Stomach smooth muscle (tissue), 2 donors: Measurements from ENCODE around the gene STK38.
"Not testable (repeated sequence)": the region's sequence is repeated elsewhere in the genome, so short reads cannot be mapped to it uniquely, and the experiment has no call there.

ENCODE experiments used
- H3K27ac ChIP-seq: one replicate; pipeline ENCODE4 v1.7.0; 2013; ENCODE audit warnings: mild to moderate bottlenecking, low read length, inconsistent platforms
- H3K27me3 ChIP-seq, 2 donors: one replicate each; pipeline ENCODE4 v1.7.0; 2013; ENCODE audit warnings: low read length in 2 of 2; ENCODE audit not compliant: insufficient read depth in 2 of 2, control insufficient read depth in 1 of 2
- H3K36me3 ChIP-seq, 2 donors: one replicate each; pipeline ENCODE4 v1.7.0; 2013; ENCODE audit warnings: low read length in 2 of 2; ENCODE audit not compliant: control insufficient read depth in 2 of 2, insufficient read depth in 2 of 2
- H3K4me1 ChIP-seq: one replicate; pipeline ENCODE4 v1.7.0; 2013; ENCODE audit warnings: low read length; ENCODE audit not compliant: control insufficient read depth, insufficient read depth
- H3K4me3 ChIP-seq, 2 donors: one replicate each; pipeline ENCODE4 v1.7.0; 2013; ENCODE audit warnings: low read length in 2 of 2
- H3K9ac ChIP-seq, 2 donors: one replicate each; pipeline ENCODE4 v1.7.0; 2013; ENCODE audit warnings: low read length in 2 of 2, mild to moderate bottlenecking in 1 of 2
- H3K9me3 ChIP-seq, 2 donors: one replicate each; pipeline ENCODE4 v1.7.0; 2013; ENCODE audit warnings: low read length in 2 of 2; ENCODE audit not compliant: control insufficient read depth in 2 of 2
- donor health status: healthy.
- donor health status: Pancreatic carcinoma.

Gene STK38

GRCh38 chr6:36546920-36547645, at the start of gene STK38:
Gene STK38 (minus strand): TSS chr6:36547479. CDS start chr6:36540202, 7,277 bp downstream.
- Histone ChIP-seq H3K9ac (peak within 1 kb of the TSS; percentile 99 to 100), H3K36me3 (no peaks in the 10 kb centered on the region), H3K4me3 (peak within 1 kb of the TSS; percentile 96 to 99), H3K4me1 (peaks cover 7% of the 10 kb centered on the region), H3K27ac (peak within 1 kb of the TSS; percentile 92), H3K27me3 (no peaks in the 10 kb centered on the region), H3K9me3 (no peaks in the 10 kb centered on the region)

- Histone ChIP-seq H3K27ac (peak overlapping the region; percentile 98), H3K36me3 (peaks cover 30 to 43% of the 10 kb centered on the region in 2 donors), H3K9me3 (no peaks in the 10 kb centered on the region), H3K9ac (peak overlapping the region; percentile 36 to 100), H3K4me1 (peaks cover 36% of the 10 kb centered on the region), H3K4me3 (peak overlapping the region; percentile 96 to 98), H3K27me3 (no peaks in the 10 kb centered on the region)
Observed at GRCh38 chr6:36596356-36596755, 49.1 kb upstream of the STK38 start.

GRCh38 chr6:36594816-36595643, 47.8 kb upstream of the STK38 start:
- Histone ChIP-seq H3K4me1 (peaks cover 32% of the 10 kb centered on the region), H3K9me3 (no peaks in the 10 kb centered on the region), H3K9ac (peak overlapping the region; percentile 98 to 100), H3K4me3 (peak overlapping the region; percentile 96 to 98), H3K27ac (peak overlapping the region; percentile 98), H3K36me3 (peaks cover 23 to 30% of the 10 kb centered on the region in 2 donors), H3K27me3 (no peaks in the 10 kb centered on the region)

GRCh38 chr6:36594029-36594815, 46.9 kb upstream of the STK38 start, which contains the start of gene SRSF3:
Gene SRSF3 (plus strand): TSS chr6:36594362. CDS start chr6:36596763, 2,401 bp downstream.
- Histone ChIP-seq H3K27me3 (no peaks in the 10 kb centered on the region), H3K9ac (peak within 1 kb of the TSS; percentile 98 to 100), H3K4me3 (peak within 1 kb of the TSS; percentile 96 to 98), H3K27ac (peak within 1 kb of the TSS; percentile 98), H3K9me3 (no peaks in the 10 kb centered on the region), H3K36me3 (peaks cover 15 to 22% of the 10 kb centered on the region in 2 donors), H3K4me1 (peaks cover 25% of the 10 kb centered on the region)

- Histone ChIP-seq H3K36me3 (peaks cover 9 to 16% of the 10 kb centered on the region in 2 donors), H3K27me3 (no peaks in the 10 kb centered on the region), H3K27ac (peak overlapping the region; percentile 98), H3K4me3 (peak overlapping the region; percentile 78 to 98), H3K9ac (peak overlapping the region; percentile 90), H3K4me1 (peaks cover 21% of the 10 kb centered on the region), H3K9me3 (no peaks in the 10 kb centered on the region)
Observed at GRCh38 chr6:36593569-36594028, 46.3 kb upstream of the STK38 start.

- Histone ChIP-seq H3K9ac (no peak overlapping the region), H3K27ac (peak overlapping the region; percentile 18), H3K4me1 (peaks cover 10% of the 10 kb centered on the region), H3K27me3 (no peaks in the 10 kb centered on the region), H3K9me3 (no peaks in the 10 kb centered on the region), H3K4me3 (no peak overlapping the region), H3K36me3 (peaks cover 4 to 6% of the 10 kb centered on the region in 2 donors)
Observed at GRCh38 chr6:36592221-36592655, 45.0 kb upstream of the STK38 start.

GRCh38 chr6:36590237-36590636, 43.0 kb upstream of the STK38 start:
- H3K36me3 ChIP-seq, result no peaks in the 10 kb centered on the region
- H3K4me1 ChIP-seq, result peaks cover 4% of the 10 kb centered on the region
- no peak overlapping the region for H3K9ac ChIP-seq
- H3K9me3 ChIP-seq, result no peaks in the 10 kb centered on the region
- H3K4me3 ChIP-seq, result no peak overlapping the region
- no peaks in the 10 kb centered on the region for H3K27me3 ChIP-seq
- H3K27ac ChIP-seq, result no peak overlapping the region

- H3K9me3 ChIP-seq, H3K27me3 ChIP-seq, H3K9ac ChIP-seq, H3K4me3 ChIP-seq, H3K4me1 ChIP-seq, H3K27ac ChIP-seq, H3K36me3 ChIP-seq: not testable (repeated sequence)
Observed at GRCh38 chr6:36589025-36589400, 41.7 kb upstream of the STK38 start.

GRCh38 chr6:36586606-36587005, 39.3 kb upstream of the STK38 start:
- Histone ChIP-seq H3K4me3 (no peak overlapping the region), H3K4me1 (no peaks in the 10 kb centered on the region), H3K27me3 (no peaks in the 10 kb centered on the region), H3K9me3 (no peaks in the 10 kb centered on the region), H3K9ac (no peak overlapping the region), H3K36me3 (no peaks in the 10 kb centered on the region), H3K27ac (no peak overlapping the region)

GRCh38 chr6:36581716-36582115, 34.4 kb upstream of the STK38 start:
- Histone ChIP-seq H3K4me1 (peaks cover 9% of the 10 kb centered on the region), H3K4me3 (no peak overlapping the region)

More at GRCh38 chr6:36581716-36582115, 34.4 kb upstream of the STK38 start:
- H3K36me3 ChIP-seq, result no peaks in the 10 kb centered on the region
- H3K27ac ChIP-seq, result no peak overlapping the region
- no peaks in the 10 kb centered on the region for H3K27me3 ChIP-seq
- H3K9ac ChIP-seq, result no peak overlapping the region
- no peaks in the 10 kb centered on the region for H3K9me3 ChIP-seq
